Stimulated activated naive CD8-positive, alpha-beta T cell treated with anti-CD3 and anti-CD28 coated beads, Interleukin-15, amount 100 ng/mL, for 72 hours (primary cell): ENCODE data around the gene HBS1L.

Source experiments
- ATAC-seq: fragments of 150-1000 bp; cut with Tn5 transposase; 2 replicates; pipeline ENCODE4 v1.10.0; 2021; ENCODE audit warnings: mild to moderate bottlenecking, moderate library complexity
- DNase-seq, 2 donors: peaks; one replicate each; pipeline ENCODE4 v3.0.0; 2021 to 2022
- H3K27ac Mint-ChIP-seq, 2 donors: one replicate each; pipeline ENCODE4 v1.8.0; 2022; ENCODE audit warnings: mild to moderate bottlenecking in 2 of 2, mixed read lengths in 2 of 2, moderate library complexity in 2 of 2
- H3K27me3 Mint-ChIP-seq: one replicate; pipeline ENCODE4 v1.8.0; 2022; ENCODE audit warnings: mixed read lengths
- H3K4me1 Mint-ChIP-seq: one replicate; pipeline ENCODE4 v1.8.0; 2022; ENCODE audit warnings: mild to moderate bottlenecking, mixed read lengths
- H3K4me3 Mint-ChIP-seq, 2 donors: one replicate each; pipeline ENCODE4 v1.8.0; 2022; ENCODE audit warnings: mild to moderate bottlenecking in 2 of 2, mixed read lengths in 2 of 2, moderate library complexity in 1 of 2
- H3K9me3 Mint-ChIP-seq, 2 donors: one replicate each; pipeline ENCODE4 v1.8.0; 2022; ENCODE audit warnings: mixed read lengths in 2 of 2

The HBS1L gene

DNA sequence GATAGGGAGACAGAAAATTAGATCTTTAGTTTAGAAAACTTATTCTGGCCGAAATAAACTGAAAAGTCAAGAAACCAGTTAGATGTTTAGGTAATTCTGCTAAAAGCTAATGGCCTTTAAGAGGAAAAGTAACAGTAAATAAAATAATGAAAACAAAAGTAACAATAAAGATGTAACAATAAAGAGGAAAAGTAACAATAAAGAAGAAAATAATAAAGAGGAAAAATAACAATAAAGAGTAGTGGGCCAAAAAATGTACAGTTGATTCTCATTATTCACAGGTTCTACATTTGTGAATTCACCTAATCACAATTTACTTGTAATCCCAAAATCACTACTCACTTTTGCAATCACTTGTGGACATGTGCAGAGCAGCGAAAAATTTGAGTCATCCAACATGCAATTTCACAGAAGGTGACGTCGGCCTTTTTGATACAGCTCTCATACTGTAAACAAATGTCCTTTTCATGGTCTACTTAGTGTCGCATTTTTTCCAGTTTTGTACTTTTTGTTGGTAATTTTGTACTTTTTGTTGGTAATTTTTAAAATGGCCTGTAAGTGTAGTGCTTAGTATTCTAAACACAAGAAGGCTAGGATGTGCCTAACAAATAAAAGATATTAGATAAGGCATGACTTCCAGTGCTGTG is 24.0 kb downstream of the HBS1L start:
- Mint-ChIP-seq H3K4me1 (peaks cover 81% of the 10 kb centered on the region), H3K27me3 (no peaks in the 10 kb centered on the region), H3K9me3 (no peaks in the 10 kb centered on the region), H3K27ac (peak overlapping the region; percentile 19 to 85), H3K4me3 (peak overlapping the region; percentile 30 to 52)
- peak; percentile 51 for ATAC-seq
- peak in 1 of 2 donors; percentile 43 for DNase-seq

DNA sequence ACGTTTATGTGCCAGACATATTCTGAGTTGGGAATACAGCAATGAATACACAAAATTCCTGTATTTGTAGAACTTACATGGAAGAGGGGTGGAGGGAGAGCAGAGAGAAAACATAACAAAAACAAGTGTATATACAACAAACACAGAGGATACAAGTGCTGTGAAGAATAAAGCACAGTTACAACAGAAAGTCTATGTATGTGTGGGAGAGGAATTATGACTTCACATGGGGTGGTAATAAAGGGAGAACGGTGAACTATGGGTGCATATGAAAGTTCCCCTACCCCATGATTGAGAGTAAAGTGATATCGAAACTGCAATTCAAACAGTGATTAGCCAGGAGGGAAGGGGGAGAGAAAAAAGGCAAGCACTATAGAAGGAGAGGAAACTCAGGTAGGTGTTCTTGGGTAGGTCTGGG is 24.6 kb downstream of the HBS1L start:
- Mint-ChIP-seq H3K9me3 (no peaks in the 10 kb centered on the region), H3K4me1 (peaks cover 87% of the 10 kb centered on the region), H3K27ac (peak overlapping the region; percentile 46 to 85), H3K4me3 (peak overlapping the region; percentile 30 to 52), H3K27me3 (no peaks in the 10 kb centered on the region)
- ATAC-seq, result peak; percentile 99
- DNase-seq, result peak; percentile 26 to 31

DNA sequence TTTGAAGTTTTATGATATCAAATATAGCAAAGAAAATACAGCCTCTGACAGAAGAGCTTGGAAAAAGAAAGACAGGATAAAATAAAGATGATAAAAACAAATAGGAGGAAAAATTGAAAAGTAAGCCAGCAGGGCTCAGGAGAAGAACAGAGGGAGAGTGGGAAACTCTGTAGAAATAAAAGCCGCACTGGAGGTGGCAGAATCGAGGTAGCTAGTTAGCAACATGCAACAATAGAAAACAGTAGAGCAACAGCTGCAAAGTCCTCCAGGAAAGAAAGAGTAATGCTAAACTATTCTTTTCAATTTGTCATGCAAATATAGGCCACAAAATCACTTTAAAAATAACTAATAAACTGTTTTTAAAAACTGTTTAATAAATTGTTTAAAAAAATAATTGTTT is 28.8 kb downstream of the HBS1L start:
- peak overlapping the region in 1 of 2 donors; percentile 30 for H3K4me3 Mint-ChIP-seq
- H3K4me1 Mint-ChIP-seq, result peaks cover 81% of the 10 kb centered on the region
- no peak for DNase-seq
- no peaks in the 10 kb centered on the region for H3K9me3 Mint-ChIP-seq
- no peak for ATAC-seq
- no peak overlapping the region for H3K27ac Mint-ChIP-seq
- H3K27me3 Mint-ChIP-seq, result no peaks in the 10 kb centered on the region

DNA sequence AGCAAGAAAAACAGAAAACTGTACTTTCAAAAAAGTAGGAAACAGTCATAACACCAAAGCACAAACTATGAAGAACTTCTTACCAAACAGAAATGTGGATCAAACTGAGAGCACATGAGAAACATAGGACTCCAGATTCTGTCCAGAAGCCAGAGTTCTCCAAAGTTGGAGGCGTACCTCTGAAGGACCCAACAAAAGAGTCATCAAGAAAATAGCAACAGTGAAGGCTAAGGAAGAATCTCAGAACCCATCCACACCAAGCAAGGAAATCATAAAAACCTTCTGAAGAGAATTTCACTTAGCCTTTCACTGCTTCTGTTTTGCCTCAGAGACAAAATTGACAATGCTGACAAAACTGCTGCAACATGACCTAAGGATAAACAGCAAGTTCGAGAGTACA is 29.4 kb downstream of the HBS1L start:
- peak overlapping the region in 1 of 2 donors; percentile 6 for H3K4me3 Mint-ChIP-seq
- no peaks in the 10 kb centered on the region for H3K27me3 Mint-ChIP-seq
- no peaks in the 10 kb centered on the region for H3K9me3 Mint-ChIP-seq
- no peak overlapping the region for H3K27ac Mint-ChIP-seq
- ATAC-seq, result no peak
- H3K4me1 Mint-ChIP-seq, result peaks cover 81% of the 10 kb centered on the region
- DNase-seq, result no peak

DNA sequence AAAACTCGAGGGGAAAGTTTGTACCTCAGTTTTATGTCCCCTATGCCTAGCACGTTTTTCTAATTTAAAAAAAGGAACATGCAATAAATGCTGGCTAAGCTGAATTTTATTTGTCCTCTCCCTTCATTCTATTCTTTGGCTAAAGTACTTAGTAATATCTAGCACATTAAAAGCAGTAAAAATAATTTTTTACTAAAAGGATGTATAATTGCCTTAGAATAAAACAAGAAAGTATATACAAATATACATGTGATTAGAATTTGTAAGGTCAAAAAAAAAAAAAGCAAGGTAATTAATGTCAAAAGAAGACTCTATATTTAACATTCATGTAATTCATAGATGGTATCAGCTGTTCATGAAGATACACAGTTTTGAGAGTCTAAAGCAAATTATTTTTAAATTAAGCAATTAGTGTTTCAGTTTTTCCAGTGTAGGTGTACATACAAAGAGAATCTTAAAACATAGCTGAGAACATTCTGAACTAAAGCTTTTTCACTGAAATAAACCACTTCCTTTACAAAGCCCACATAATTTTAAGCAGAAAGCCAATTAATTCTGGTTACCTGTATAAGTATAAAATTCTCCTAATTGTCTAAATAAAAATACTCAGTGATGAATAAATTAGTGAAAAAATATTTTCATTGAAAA is 32.4 kb downstream of the HBS1L start:
- peak overlapping the region; percentile 41 to 63 for H3K4me3 Mint-ChIP-seq
- peak overlapping the region; percentile 1 to 55 for H3K27ac Mint-ChIP-seq
- no peak for ATAC-seq
- no peak for DNase-seq
- H3K9me3 Mint-ChIP-seq, result no peaks in the 10 kb centered on the region
- no peaks in the 10 kb centered on the region for H3K27me3 Mint-ChIP-seq
- peaks cover 81% of the 10 kb centered on the region for H3K4me1 Mint-ChIP-seq

DNA sequence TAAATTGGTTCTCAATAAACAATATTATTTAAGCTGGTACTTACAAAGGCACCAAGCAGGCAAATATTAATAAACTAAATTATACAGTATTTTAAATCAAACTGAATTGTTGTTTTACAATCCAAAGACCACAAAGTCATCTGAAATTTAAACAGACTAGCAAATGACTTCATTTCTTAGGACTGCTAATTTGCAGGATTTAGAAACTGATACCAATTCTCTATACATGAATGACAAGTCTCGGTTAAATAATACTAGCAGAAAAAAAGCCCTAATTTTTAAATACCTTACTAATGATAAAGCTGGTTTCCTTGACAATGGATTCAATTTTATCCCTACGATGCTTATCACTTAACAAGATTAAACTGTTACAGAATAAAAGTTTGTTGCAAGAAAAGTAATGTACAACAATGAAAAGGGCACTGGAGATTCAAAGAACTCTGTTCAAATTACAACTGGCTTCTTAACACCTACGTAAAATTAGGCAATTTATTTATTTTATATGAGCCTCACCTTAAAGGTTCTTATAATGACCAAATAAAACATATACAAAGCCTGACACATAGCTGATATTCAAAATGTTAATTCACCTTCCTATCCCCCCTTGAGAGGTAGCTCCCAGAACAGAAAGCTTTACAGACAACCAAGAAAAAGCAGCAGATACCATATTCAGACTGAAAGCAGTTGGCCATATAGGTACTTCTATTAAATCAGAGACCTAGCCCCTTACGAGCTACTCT is 33.1 kb downstream of the HBS1L start:
- Mint-ChIP-seq H3K9me3 (no peaks in the 10 kb centered on the region), H3K4me3 (peak overlapping the region; percentile 41 to 63), H3K27ac (peak overlapping the region; percentile 1 to 55), H3K4me1 (peaks cover 79% of the 10 kb centered on the region), H3K27me3 (no peaks in the 10 kb centered on the region)
- DNase-seq (no peak), ATAC-seq (peak; percentile 69)

DNA sequence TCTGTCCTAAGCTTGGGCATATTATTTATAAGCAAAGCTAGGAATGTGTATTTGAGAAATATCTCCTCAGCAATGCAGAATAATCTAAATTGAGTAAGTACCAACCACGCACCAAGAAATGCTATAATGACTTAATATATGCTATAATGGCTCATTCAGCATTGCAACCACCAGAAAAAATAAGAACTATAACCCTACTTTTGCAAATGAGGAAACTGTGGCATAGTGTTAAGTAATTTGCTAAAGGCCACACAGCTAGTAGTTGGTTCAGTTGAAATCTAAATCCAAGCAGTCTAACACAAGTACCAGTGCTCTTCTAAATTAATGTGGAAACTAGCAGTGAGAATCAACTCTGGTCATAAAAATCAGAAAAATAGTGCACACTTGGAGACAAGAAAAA is 35.7 kb downstream of the HBS1L start:
- Mint-ChIP-seq H3K27me3 (no peaks in the 10 kb centered on the region), H3K4me3 (peak overlapping the region in 1 of 2 donors; percentile 4), H3K4me1 (peaks cover 86% of the 10 kb centered on the region), H3K9me3 (no peaks in the 10 kb centered on the region), H3K27ac (peak overlapping the region in 1 of 2 donors; percentile 28)
- ATAC-seq, result no peak
- no peak for DNase-seq

DNA sequence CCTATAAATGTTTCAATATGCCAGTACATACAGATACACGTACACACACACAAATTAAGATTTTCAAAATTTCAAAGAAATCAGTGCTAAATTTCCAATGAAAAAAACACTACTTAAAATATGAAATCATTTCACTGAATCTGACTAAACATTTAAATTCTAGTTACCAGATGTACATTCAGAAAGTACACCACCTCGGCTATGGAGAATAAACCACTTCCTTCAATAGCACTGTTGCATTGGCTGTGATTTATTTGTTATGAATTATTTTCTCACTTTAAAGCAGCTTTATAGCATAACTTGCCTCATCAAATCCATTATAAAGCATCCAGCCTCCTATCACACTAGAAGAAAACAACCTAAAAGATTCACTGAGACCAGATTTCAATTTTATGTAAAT is 36.6 kb downstream of the HBS1L start:
- Mint-ChIP-seq H3K4me1 (peaks cover 93% of the 10 kb centered on the region), H3K9me3 (no peaks in the 10 kb centered on the region), H3K27ac (peak overlapping the region in 1 of 2 donors; percentile 69), H3K4me3 (peak overlapping the region; percentile 29 to 44), H3K27me3 (no peaks in the 10 kb centered on the region)
- ATAC-seq (no peak), DNase-seq (no peak)

DNA sequence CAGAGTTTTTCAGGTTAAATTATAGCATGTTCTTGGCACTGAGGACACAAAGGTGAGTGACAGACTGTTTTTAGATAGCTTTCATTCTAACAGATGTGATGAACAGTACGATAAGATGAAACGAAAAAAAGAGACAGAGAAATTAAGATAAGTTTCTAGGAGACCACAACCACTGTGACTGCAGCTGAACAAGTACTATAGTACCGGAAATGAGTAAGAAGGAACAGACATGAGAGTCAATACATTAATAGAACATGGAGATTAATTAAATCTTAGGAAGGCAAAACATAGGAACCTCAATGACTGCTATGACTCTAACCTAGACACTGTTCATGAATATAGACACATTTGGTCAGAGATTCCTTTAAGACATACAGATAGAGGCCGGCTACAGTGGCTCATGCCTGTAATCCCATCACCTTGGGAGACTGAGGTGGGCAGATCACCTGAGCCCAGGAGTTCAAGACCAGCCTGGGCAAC is 40.2 kb downstream of the HBS1L start:
- H3K27me3 Mint-ChIP-seq, result no peaks in the 10 kb centered on the region
- peak; percentile 97 for ATAC-seq
- peaks cover 77% of the 10 kb centered on the region for H3K4me1 Mint-ChIP-seq

DNA sequence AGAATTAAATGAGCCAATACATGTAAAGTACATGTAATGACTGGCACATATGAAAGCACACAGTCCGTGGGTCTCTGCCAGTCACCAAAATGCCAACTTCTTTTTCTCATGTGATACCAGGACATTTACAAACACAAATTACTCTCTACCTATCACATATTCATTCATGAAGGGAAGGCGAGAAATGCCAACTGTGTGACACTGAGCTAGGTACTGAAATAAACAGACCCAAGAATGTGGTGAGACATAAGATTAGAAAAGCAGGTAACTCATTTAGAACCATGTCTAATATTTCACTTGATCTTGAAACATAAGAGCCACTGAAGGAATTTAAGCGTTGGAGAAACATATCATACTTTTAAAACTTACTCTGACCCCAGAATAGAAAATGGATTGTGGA is 41.4 kb downstream of the HBS1L start:
- ATAC-seq (peak; percentile 4), DNase-seq (no peak)
- Mint-ChIP-seq H3K9me3 (no peaks in the 10 kb centered on the region), H3K27me3 (no peaks in the 10 kb centered on the region), H3K4me3 (peak overlapping the region; percentile 52 to 54), H3K27ac (peak overlapping the region; percentile 35 to 77), H3K4me1 (peaks cover 77% of the 10 kb centered on the region)

More for the DNA sequence above, 40.2 kb downstream of the HBS1L start:
- Mint-ChIP-seq H3K9me3 (no peaks in the 10 kb centered on the region), H3K4me3 (peak overlapping the region; percentile 3 to 66), H3K27ac (peak overlapping the region; percentile 81 to 86)
- peak; percentile 32 to 34 for DNase-seq

DNA sequence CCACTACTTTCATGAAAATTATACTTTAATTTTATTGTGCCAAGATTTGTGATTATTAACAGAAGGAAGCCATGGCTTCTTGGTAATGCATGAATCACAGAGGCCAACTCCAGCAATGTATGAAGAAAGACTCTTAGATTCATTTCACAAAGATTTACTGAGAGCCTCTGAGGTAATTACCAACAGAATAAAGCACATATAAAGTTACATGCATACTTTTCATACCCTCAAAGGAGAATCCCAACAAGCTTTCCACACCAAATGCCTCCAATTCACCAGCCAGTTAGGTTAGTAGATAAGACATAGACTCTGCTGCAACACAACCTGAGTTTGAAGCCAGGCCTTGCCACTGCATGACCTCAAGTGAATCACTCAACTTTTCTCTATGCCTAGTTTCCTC is 41.9 kb downstream of the HBS1L start:
- H3K27ac Mint-ChIP-seq, result peak overlapping the region; percentile 35 to 77
- ATAC-seq (no peak), DNase-seq (no peak)
- peak overlapping the region; percentile 33 to 54 for H3K4me3 Mint-ChIP-seq
- peaks cover 77% of the 10 kb centered on the region for H3K4me1 Mint-ChIP-seq
- no peaks in the 10 kb centered on the region for H3K27me3 Mint-ChIP-seq
- H3K9me3 Mint-ChIP-seq, result no peaks in the 10 kb centered on the region

DNA sequence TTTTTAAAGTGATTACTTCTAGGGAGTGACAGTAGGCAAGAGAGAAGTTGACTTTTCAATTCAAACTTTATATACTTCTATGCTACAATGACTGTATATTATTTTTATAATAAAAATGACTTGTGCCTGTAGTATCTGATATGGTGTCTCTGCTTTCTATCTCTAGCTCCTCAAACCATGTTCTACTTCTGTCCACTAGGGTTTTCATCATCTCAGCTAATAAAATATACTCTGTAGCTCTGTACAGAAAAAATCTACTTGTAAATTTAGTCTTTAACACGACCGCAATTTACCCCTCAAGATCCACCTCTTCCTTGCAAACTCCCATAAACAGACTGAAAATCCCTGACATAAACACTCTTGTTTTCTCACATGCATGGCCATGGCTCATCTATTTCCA is 42.3 kb downstream of the HBS1L start:
- no peak for DNase-seq
- ATAC-seq, result no peak
- H3K27ac Mint-ChIP-seq, result no peak overlapping the region
- peak overlapping the region in 1 of 2 donors; percentile 33 for H3K4me3 Mint-ChIP-seq
- H3K9me3 Mint-ChIP-seq, result no peaks in the 10 kb centered on the region
- peaks cover 77% of the 10 kb centered on the region for H3K4me1 Mint-ChIP-seq
- no peaks in the 10 kb centered on the region for H3K27me3 Mint-ChIP-seq

DNA sequence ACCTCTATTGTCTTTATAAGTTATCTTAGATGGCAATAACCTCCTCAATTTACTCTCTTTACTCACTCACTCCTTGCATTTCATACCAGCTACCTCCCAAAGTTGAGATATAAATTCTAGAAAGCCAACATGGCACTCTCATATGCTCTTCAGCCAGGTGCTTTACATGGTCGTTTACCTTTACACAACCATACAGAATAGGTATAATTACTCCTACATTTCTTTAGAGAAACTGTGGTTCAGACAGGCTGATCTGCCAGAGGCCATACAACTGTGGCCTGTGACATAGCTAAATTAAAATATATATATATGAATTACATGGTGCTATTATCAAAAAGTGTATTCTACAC is 45.7 kb downstream of the HBS1L start:
- DNase-seq, result no peak
- peaks cover 48% of the 10 kb centered on the region for H3K4me1 Mint-ChIP-seq
- no peaks in the 10 kb centered on the region for H3K27me3 Mint-ChIP-seq
- H3K4me3 Mint-ChIP-seq, result peak overlapping the region in 1 of 2 donors; percentile 16
- no peaks in the 10 kb centered on the region for H3K9me3 Mint-ChIP-seq
- peak; percentile 2 for ATAC-seq
- H3K27ac Mint-ChIP-seq, result no peak overlapping the region

DNA sequence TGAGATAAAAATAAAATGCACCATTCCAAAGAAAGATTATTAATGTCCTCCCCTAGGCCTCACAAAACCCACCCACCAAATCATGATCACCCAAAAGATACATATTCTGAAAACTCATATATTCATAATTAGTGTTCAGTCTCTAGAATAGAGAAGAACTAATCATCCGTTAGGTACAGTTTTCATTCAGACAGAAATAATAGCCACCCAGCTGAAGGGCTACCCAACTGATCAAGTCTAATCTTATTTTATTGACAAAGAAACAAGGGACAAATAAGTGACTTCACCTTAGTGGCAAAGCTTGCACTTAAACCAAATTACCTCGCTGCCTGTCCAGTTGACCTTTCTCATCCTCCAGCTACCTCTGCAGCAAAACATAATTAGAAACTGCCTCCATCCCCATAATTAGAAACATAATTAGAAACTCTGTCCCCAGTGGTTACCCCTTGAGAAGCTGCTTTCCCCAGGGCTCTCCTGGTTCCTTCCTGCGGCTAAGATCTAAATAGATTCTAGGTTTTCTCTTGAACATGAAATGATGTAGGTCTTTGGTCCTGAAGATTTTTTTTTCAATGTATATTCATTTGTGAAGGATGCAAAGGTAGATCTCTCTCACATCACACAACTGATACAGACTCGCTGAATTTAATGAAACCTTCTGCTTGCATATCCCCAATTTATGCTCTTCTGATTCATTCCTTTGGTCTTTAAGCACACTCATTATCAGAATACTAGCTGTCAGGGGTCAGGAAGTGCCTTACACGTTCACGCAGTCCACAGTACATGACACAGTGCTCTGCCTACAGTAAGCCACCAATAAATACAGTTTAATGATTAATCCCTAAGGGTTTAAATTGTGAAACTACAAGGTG is 46.3 kb downstream of the HBS1L start:
- Mint-ChIP-seq H3K4me1 (peaks cover 42% of the 10 kb centered on the region), H3K27me3 (no peaks in the 10 kb centered on the region), H3K4me3 (peak overlapping the region; percentile 54 to 63), H3K9me3 (no peaks in the 10 kb centered on the region), H3K27ac (peak overlapping the region; percentile 28 to 79)
- DNase-seq, result peak in 1 of 2 donors; percentile 33
- peak; percentile 99 for ATAC-seq

DNA sequence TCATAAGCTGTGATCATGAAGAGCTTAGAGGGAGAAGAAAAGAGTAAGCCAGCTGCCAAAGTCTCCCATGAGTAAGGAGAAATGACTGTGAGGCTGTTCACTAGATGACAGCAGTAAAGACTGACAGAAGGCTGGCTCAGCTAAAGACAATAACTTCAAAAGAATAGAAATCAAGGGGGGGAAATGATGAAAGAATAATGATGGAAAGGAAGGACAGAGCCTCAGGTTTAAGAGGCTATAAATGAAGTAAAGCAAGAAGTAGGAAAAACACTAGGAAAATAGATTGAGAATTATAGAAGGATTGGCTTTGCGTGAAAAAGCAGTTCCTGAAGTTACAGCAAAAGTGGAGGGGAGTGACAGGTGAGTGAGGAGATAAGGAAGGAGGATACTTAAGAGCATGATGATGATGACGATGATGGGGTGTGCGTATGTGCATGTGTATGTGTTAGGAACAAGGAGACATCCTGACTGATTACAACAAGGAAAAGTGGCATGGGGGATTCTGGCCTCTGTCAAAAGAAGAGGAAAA is 48.2 kb downstream of the HBS1L start:
- H3K4me1 Mint-ChIP-seq, result peaks cover 30% of the 10 kb centered on the region
- no peaks in the 10 kb centered on the region for H3K9me3 Mint-ChIP-seq
- no peak overlapping the region for H3K4me3 Mint-ChIP-seq
- ATAC-seq, result no peak
- H3K27ac Mint-ChIP-seq, result no peak overlapping the region
- DNase-seq, result no peak
- no peaks in the 10 kb centered on the region for H3K27me3 Mint-ChIP-seq
